ENCODE results near the gene SOCS6. TPM values are rescaled to one million over a fixed set of nuclear protein-coding genes. Genes with fewer than 3 reads are reported as not detected.
"Not testable (repeated sequence)": the region's sequence is repeated elsewhere in the genome, so short reads cannot be mapped to it uniquely, and the experiment has no call there.

SOCS6 gene
- polyA plus RNA-seq, 1 donor = 15.5 TPM

GRCh38 chr18:70322928-70323327 lies 34.1 kb downstream of the SOCS6 start:
- no peak for DNase-seq (ENCODE audit: low read depth)

- no peak for DNase-seq (ENCODE audit: low read depth)
Observed at GRCh38 chr18:70324897-70325296, 36.1 kb downstream of the SOCS6 start.

- no peak for DNase-seq (ENCODE audit: low read depth)
Observed at GRCh38 chr18:70326255-70326654, 37.4 kb downstream of the SOCS6 start.

- no peak for DNase-seq (ENCODE audit: low read depth)
Observed at GRCh38 chr18:70328169-70328568, 39.3 kb downstream of the SOCS6 start.

GRCh38 chr18:70329071-70329470 lies 40.2 kb downstream of the SOCS6 start:
- DNase-seq (ENCODE audit: low read depth) = no peak

GRCh38 chr18:70330887-70331286 lies 42.0 kb downstream of the SOCS6 start:
- no peak for DNase-seq (ENCODE audit: low read depth)

- DNase-seq (ENCODE audit: low read depth) = no peak
Observed at GRCh38 chr18:70331456-70332097, 42.7 kb downstream of the SOCS6 start.

- no peak for DNase-seq (ENCODE audit: low read depth)
Observed at GRCh38 chr18:70332694-70333093, 43.8 kb downstream of the SOCS6 start.

- DNase-seq (ENCODE audit: low read depth) = no peak
Observed at GRCh38 chr18:70333316-70333715, 44.5 kb downstream of the SOCS6 start.

- no peak for DNase-seq (ENCODE audit: low read depth)
Observed at GRCh38 chr18:70333757-70334156, 44.9 kb downstream of the SOCS6 start.

GRCh38 chr18:70334264-70334663 lies 45.4 kb downstream of the SOCS6 start:
- DNase-seq (ENCODE audit: low read depth) = no peak

GRCh38 chr18:70334728-70335329 lies 46.0 kb downstream of the SOCS6 start:
- no peak for DNase-seq (ENCODE audit: low read depth)

GRCh38 chr18:70335892-70336726 lies 47.3 kb downstream of the SOCS6 start:
- no peak for DNase-seq (ENCODE audit: low read depth)

- DNase-seq (ENCODE audit: low read depth) = no peak
Observed at GRCh38 chr18:70337139-70337972, 48.5 kb downstream of the SOCS6 start.

- no peak for DNase-seq (ENCODE audit: low read depth)
Observed at GRCh38 chr18:70338890-70339289, 50.0 kb downstream of the SOCS6 start.

GRCh38 chr18:70339915-70340314 lies 51.1 kb downstream of the SOCS6 start:
- DNase-seq (ENCODE audit: low read depth) = no peak

- not testable (repeated sequence) for DNase-seq (ENCODE audit: low read depth)
Observed at GRCh38 chr18:70348481-70348880, 59.6 kb downstream of the SOCS6 start.

GRCh38 chr18:70349316-70349715 lies 60.5 kb downstream of the SOCS6 start:
- DNase-seq (ENCODE audit: low read depth) = no peak

GRCh38 chr18:70354080-70354479 lies 65.2 kb downstream of the SOCS6 start:
- no peak for DNase-seq (ENCODE audit: low read depth)

- no peak for DNase-seq (ENCODE audit: low read depth)
Observed at GRCh38 chr18:70354771-70355170, 65.9 kb downstream of the SOCS6 start.

GRCh38 chr18:70355620-70356385 lies 67.0 kb downstream of the SOCS6 start:
- no peak for DNase-seq (ENCODE audit: low read depth)

All from forelimb muscle (tissue), 1 donor.